Neuron (in vitro differentiated cells): ENCODE measurements around the gene MAPK11.

ENCODE experiments used
- H2AFZ ChIP-seq: one replicate; pipeline ENCODE4 v1.6.1; 2013; ENCODE audit warnings: low read depth, mild to moderate bottlenecking, inconsistent platforms, low read length, moderate library complexity
- H3K27me3 ChIP-seq: one replicate; pipeline ENCODE4 v1.6.1; 2013; ENCODE audit warnings: low read length; ENCODE audit not compliant: insufficient read depth
- H3K36me3 ChIP-seq: one replicate; pipeline ENCODE4 v1.6.1; 2013; ENCODE audit warnings: low read length; ENCODE audit not compliant: insufficient read depth
- H3K4me1 ChIP-seq: one replicate; pipeline ENCODE4 v1.6.1; 2013; ENCODE audit warnings: low read length; ENCODE audit not compliant: insufficient read depth
- H3K4me3 ChIP-seq: 2 replicates; pipeline ENCODE4 v1.5.1; 2013; ENCODE audit warnings: mild to moderate bottlenecking, low read length, moderate library complexity
- H3K9me3 ChIP-seq: one replicate; pipeline ENCODE4 v1.6.1; 2013; ENCODE audit warnings: low read length

The MAPK11 gene

GRCh38 chr22:50304528-50305392 lies 34.6 kb upstream of the MAPK11 start:
- H3K36me3 ChIP-seq: peaks cover 26% of the 10 kb centered on the region
- peak overlapping the region; percentile 97 for H3K4me3 ChIP-seq
- H3K9me3 ChIP-seq: no peaks in the 10 kb centered on the region
- peaks cover 49% of the 10 kb centered on the region for H3K4me1 ChIP-seq
- no peak overlapping the region for H2AFZ ChIP-seq
- H3K27me3 ChIP-seq: no peaks in the 10 kb centered on the region

GRCh38 chr22:50303848-50304527 lies 33.8 kb upstream of the MAPK11 start:
- H2AFZ ChIP-seq: no peak overlapping the region
- H3K4me3 ChIP-seq: no peak overlapping the region
- no peaks in the 10 kb centered on the region for H3K27me3 ChIP-seq
- H3K36me3 ChIP-seq: peaks cover 26% of the 10 kb centered on the region
- H3K4me1 ChIP-seq: peaks cover 43% of the 10 kb centered on the region
- H3K9me3 ChIP-seq: no peaks in the 10 kb centered on the region

- peaks cover 26% of the 10 kb centered on the region for H3K36me3 ChIP-seq
- peaks cover 38% of the 10 kb centered on the region for H3K4me1 ChIP-seq
- H3K9me3 ChIP-seq: no peaks in the 10 kb centered on the region
- no peak overlapping the region for H3K4me3 ChIP-seq
- no peaks in the 10 kb centered on the region for H3K27me3 ChIP-seq
- H2AFZ ChIP-seq: no peak overlapping the region
Measured at GRCh38 chr22:50303515-50303847, 33.3 kb upstream of the MAPK11 start.

GRCh38 chr22:50302564-50302963 lies 32.4 kb upstream of the MAPK11 start:
- H3K9me3 ChIP-seq: no peaks in the 10 kb centered on the region
- H3K4me3 ChIP-seq: no peak overlapping the region
- H3K27me3 ChIP-seq: no peaks in the 10 kb centered on the region
- peaks cover 26% of the 10 kb centered on the region for H3K36me3 ChIP-seq
- no peak overlapping the region for H2AFZ ChIP-seq
- H3K4me1 ChIP-seq: peaks cover 31% of the 10 kb centered on the region

- Histone ChIP-seq H3K9me3 (no peaks in the 10 kb centered on the region), H3K27me3 (no peaks in the 10 kb centered on the region), H3K36me3 (peaks cover 26% of the 10 kb centered on the region), H3K4me3 (no peak overlapping the region), H2AFZ (no peak overlapping the region), H3K4me1 (peaks cover 31% of the 10 kb centered on the region)
Measured at GRCh38 chr22:50302041-50302541, 31.9 kb upstream of the MAPK11 start.

GRCh38 chr22:50301581-50301991 lies 31.4 kb upstream of the MAPK11 start:
- Histone ChIP-seq H3K36me3 (peaks cover 26% of the 10 kb centered on the region), H2AFZ (no peak overlapping the region), H3K27me3 (no peaks in the 10 kb centered on the region), H3K4me3 (no peak overlapping the region), H3K4me1 (peaks cover 31% of the 10 kb centered on the region), H3K9me3 (no peaks in the 10 kb centered on the region)

- Histone ChIP-seq H3K27me3 (no peaks in the 10 kb centered on the region), H3K36me3 (peaks cover 26% of the 10 kb centered on the region), H3K9me3 (no peaks in the 10 kb centered on the region), H3K4me3 (no peak overlapping the region), H3K4me1 (peaks cover 25% of the 10 kb centered on the region), H2AFZ (no peak overlapping the region)
Measured at GRCh38 chr22:50300620-50301257, 30.6 kb upstream of the MAPK11 start.

GRCh38 chr22:50299785-50300619 lies 29.8 kb upstream of the MAPK11 start:
- H3K36me3 ChIP-seq: peaks cover 26% of the 10 kb centered on the region
- no peak overlapping the region for H3K4me3 ChIP-seq
- no peak overlapping the region for H2AFZ ChIP-seq
- H3K9me3 ChIP-seq: no peaks in the 10 kb centered on the region
- peaks cover 17% of the 10 kb centered on the region for H3K4me1 ChIP-seq
- no peaks in the 10 kb centered on the region for H3K27me3 ChIP-seq

GRCh38 chr22:50298937-50299784 lies 29.0 kb upstream of the MAPK11 start:
- H3K9me3 ChIP-seq: no peaks in the 10 kb centered on the region
- H3K27me3 ChIP-seq: no peaks in the 10 kb centered on the region
- no peak overlapping the region for H2AFZ ChIP-seq
- peaks cover 26% of the 10 kb centered on the region for H3K36me3 ChIP-seq
- H3K4me3 ChIP-seq: no peak overlapping the region
- peaks cover 14% of the 10 kb centered on the region for H3K4me1 ChIP-seq

- Histone ChIP-seq H3K4me1 (peaks cover 15% of the 10 kb centered on the region), H2AFZ (no peak overlapping the region), H3K36me3 (peaks cover 17% of the 10 kb centered on the region), H3K9me3 (no peaks in the 10 kb centered on the region), H3K4me3 (no peak overlapping the region), H3K27me3 (no peaks in the 10 kb centered on the region)
Measured at GRCh38 chr22:50298266-50298637, 28.1 kb upstream of the MAPK11 start.

GRCh38 chr22:50297510-50298265 lies 27.5 kb upstream of the MAPK11 start:
- Histone ChIP-seq H3K4me3 (no peak overlapping the region), H3K4me1 (peaks cover 18% of the 10 kb centered on the region), H2AFZ (no peak overlapping the region), H3K36me3 (peaks cover 14% of the 10 kb centered on the region), H3K9me3 (no peaks in the 10 kb centered on the region), H3K27me3 (no peaks in the 10 kb centered on the region)
